Left renal pelvis (tissue), 4 donors: ENCODE results near the gene SPRR2D. TPM values are rescaled to one million over a fixed set of nuclear protein-coding genes. Genes with fewer than 3 reads are reported as not detected.
"Not testable (repeated sequence)": the region's sequence is repeated elsewhere in the genome, so short reads cannot be mapped to it uniquely, and the experiment has no call there.

ENCODE experiments used
- DNase-seq, 4 donors: peaks; one replicate each; pipeline ENCODE4 v3.0.0-alpha.2; 2013; ENCODE audit warnings: low read depth in 4 of 4, low spot score in 3 of 4
- polyA plus RNA-seq, 4 donors: library from polyadenylated mRNA; unstranded; fragments of 120-200 nt; gene quantifications; one replicate each; pipeline ENCODE4 v1.2.1, GENCODE V29; 2013; ENCODE audit not compliant: insufficient read length in 4 of 4

The SPRR2D gene
- polyA plus RNA-seq: under 1 TPM in 1 of 4 donors, not detected in 3; 0.63 TPM

DNA sequence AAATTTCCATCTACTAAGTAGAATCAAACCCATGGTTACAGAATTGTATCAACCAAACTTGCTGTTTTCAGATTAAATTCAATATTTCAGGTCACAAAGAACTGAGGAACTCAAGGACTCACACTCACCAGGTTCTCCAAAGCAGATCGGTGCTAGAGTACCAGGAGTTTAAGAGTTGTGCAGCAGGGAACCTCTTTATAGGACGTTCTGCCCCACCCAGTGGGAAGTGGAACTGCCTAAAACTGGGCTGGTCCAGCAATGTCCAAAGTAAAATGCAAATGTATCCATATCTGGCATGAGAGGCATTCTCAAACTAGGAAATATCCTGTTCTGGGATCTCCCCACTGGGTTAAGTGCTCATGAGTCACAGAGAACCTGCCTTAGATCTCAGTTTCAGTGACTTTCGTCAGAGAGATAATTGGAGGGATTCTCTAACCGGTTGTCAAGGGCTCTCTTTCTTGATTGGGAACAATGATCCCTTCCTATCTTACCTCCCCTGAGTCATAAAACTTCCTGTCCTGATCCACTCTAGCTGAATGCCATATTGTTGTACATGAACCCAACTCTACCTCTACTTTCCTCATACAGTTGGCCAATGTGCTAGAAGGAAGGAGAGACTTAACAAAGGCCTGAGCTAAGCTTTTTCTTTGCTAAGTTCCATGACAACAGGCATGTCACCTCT, at the start of gene SPRR2D:
TSS of gene SPRR2D (minus strand) at position 171 of the 682 bp plus-strand sequence. CDS start 774 bp downstream, outside the sequence.
- DNase-seq: no peak

DNA sequence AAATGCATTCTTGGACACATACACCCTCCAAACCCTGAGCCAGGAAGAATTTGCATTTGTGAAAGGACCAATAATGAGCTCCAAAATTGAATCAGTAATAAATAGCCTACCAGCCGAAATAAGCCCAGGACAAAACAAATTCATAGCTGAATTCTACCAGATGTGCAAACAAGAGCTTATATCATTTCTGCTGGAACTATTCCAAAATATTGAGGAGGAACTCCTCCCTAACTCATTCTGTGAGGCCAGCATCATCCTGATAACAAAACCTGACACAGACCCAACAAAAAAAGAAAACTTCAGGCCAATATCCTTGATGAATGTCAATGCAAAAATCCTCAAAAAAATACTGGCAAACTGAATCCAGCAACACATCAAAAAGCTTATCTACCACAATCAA, 46.7 kb upstream of the SPRR2D start:
- DNase-seq: no peak

DNA sequence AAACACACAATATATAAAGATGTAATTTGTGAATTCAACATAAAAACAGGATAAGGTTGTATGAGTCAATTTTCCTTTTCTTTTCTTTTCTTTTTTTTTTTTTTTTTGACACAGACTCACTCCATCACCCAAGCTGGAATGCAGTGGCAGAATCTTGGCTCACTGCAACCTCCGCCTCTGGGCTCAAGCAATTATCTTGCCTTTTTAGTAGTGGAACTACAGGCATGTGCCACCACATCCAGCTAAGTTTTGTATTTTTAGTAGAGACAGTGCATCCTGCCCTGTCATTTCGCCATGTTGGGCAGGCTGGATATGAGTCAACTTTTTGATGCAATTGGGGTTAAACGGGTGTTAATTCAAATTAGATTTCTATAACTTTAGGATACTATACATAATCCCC, 40.8 kb upstream of the SPRR2D start:
- no peak for DNase-seq

DNA sequence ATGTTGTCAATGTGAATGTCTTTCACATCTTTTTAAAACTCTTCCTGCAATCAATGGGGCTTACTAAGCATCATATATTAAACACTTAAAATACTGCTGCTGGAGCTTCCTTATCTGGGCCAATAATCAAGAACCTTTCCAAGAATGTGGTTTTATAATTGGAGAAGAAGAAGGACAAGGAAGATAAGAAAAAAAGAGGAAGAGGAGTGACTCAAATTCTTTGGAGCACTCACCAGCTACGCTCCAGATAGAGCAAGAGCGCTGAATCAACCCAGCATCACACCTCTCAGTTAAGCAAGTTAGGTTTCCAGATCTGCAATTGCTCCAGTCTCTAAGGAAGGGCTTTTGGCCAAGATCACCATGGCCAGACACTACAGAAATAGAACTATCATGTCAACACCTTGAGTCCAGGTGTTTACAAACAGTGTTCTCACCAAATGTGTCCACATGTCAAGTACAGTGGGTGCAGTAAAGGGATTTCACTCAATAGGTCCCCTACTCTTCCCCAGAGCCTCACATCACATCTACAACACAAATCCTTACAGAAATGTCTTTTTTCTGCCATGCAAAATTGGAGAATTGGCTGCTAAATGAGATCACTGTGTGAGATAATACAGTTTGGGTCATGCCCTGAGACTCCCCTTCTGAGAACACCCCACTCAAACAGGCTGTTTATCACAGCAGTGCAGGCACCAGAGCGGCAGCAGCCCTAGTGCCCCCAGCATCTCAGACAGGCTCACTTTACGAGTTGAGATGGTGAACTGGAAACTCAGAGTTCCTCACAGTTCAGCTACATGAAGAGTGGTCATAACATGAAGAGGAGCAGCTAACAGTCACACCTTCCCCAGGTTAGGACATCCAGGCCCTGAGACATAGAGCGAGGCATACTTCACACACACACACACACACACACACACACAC, 32.1 kb upstream of the SPRR2D start:
- DNase-seq: no peak

DNA sequence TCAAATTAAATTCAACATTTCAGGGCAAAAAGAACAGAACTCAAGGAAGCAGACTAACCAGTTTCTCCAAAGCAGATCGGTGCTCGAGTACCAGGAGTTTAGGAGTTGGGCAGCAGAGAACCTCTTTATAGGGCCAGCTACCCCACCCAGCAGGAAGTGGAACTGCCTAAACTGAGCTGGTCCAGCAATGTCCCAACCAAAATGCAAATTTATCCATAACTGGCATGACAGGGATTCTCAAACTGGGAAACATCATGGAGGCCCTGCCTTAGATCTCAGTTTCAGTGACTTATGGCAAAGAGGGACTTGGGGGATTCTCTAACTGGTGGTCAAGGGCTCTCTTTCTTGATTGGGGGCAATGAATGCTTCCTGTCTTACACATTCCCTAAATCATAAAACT, 30.6 kb upstream of the SPRR2D start, which contains the start of gene SPRR2B:
TSS of gene SPRR2B (minus strand) at position 101 of the 400 bp plus-strand sequence. CDS start 772 bp downstream, outside the sequence.
- no peak for DNase-seq

DNA sequence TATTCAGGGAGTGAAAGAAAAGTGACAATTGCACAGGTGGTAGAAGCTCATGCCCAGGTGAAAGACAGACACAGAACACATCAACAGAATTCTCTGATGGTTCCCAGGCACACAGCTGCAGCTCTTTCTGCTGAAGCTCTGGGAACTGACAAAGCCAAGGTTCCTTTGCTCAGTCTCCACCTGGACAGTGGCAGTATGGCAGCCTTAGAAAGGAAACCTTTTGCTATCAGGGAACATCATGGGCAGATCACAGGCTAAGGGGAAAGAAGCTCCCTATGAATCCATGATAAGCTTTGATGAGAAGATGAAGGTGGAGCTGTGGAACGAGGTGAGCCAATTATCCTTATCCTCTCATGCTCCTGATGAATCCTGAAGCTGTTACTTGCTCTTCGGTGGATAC, 29.3 kb upstream of the SPRR2D start:
- DNase-seq: no peak

DNA sequence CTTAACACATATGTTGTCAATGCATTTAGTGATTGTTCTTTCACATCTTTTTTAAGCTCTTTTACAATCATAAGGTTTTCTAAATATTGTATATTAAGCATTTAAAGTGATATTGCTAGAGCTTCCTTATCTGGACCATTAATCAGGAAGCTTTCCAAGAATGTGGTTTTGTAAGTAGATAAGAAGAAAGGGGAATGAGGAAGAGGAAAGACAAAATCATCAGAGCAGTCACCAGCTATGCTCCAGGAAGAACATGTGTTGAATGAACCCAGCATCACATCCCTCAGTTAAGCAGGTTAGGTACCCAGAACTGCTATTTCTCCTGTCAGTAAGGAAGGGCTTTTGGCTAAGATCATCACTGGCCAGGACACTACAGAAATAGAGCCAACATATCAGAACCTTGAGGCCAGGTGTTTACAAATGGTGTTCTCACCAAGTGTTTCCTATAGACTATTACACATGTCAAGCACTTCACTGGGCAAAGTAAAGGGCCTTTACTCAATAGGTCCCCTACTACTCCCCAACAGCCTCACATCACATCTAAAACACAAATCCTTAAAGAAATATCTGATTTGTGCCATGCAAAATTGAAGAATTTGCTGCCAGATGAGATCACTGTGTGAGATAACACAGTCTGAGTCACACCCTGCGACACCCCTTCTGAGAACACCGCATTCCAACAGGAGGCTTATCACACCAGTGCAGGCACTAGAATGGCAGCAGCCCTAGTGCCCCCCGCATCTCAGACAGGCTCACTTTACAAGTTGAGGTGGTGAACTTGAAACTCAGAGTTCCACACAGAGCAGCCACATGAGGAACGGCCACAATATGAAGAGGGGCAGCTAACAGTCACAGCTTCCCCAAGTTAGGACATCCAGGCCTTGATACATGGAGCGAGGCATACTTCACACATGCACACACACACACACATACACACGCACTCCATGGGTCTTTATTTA, 18.2 kb upstream of the SPRR2D start:
- DNase-seq: no peak

DNA sequence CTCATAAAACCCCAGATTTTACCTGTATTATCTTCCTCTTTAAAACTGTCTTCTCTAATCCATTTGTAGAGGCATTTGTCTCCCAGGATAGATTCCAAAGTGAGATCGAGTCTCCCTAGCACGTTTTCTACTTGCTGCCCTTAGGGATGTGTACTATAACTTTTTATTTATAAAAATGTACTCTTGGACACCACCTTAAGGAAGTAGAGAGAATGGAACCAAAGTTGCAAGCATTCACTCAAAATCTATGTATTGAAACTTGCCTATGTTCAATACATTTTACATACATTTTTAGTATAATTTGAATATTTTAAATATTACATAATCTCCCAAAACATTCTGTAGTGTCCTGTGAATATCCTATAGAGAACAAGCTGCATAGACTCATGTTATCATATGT, 17.2 kb upstream of the SPRR2D start:
- DNase-seq: no peak

DNA sequence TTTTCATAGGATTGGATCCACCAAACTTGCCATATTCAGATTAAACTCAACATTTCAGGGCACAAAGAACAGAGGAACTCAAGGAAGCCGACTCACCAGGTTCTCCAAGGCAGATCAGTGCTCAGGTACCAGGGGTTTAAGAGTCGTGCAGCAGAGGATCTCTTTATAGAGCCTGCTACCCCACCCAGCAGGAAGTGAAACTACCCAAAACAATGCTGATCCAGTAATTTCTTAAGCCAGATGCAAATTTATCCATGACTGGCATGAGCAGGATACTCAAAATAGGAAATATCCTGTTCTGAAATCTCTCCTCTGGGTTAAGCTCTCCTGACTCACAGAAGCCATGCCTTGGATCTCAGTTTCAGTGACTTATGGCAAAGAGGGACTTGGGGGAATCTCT, 16.5 kb upstream of the SPRR2D start, which contains the start of gene SPRR2A:
TSS of gene SPRR2A (minus strand) at position 138 of the 400 bp plus-strand sequence. CDS start 777 bp downstream, outside the sequence.
- no peak for DNase-seq

DNA sequence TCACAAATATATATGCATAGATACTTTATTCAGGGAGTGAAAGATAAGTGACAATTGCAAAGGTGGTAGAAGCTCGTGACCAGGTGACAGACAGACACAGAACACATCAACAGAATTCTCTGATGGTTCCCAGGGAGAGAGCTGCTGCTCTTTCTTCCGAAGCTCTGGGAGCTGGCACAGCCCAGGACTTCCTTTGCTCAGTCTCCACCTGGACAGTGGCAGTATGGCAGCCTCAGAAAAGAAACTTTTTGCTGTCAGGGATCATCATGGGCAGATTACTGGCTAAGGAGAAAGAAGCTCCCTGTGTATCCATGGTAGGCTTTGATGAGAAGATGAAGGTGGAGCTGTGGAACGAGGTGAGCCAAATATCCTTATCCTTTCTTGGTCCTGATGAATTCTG, 15.2 kb upstream of the SPRR2D start:
- DNase-seq: not testable (repeated sequence)

DNA sequence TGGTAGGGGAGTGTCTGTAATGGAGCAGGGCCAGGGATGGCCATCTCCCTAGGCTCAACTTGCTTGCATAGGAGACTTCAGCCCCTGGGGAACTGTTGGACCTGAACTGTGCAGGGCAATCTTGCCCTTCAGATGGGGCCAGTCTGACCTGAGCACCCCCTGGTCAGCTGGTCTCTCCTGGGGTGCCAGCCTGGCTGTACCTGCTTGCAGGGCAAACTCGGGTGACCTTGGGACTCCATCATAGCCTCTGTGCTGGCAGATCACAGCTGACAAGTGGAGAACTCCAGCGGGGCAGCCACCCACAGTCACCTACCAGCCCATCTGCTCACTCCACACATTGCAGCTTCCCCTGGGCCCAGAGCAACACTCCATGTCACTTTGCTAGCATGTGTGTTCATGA, 8.3 kb upstream of the SPRR2D start:
- no peak for DNase-seq

DNA sequence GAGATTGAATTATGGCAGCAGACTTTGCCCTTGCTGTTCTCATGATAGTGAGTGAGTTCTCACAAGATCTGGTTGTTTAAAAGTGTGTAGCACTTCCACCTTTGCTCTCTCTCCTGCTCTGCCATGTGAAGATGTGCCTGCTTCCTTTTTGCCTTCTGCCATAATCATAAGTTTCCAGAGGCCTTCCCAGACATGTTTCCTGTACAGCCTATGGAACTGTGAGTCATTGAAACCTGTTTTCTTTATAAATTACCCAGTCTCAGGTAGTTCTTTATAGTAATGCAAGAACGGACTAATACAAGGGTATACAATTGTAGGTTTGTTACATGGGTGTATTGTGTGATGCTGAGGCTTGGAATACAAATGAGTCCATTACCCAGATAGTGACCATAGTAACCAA, 5.7 kb downstream of the SPRR2D start:
- DNase-seq: no peak

DNA sequence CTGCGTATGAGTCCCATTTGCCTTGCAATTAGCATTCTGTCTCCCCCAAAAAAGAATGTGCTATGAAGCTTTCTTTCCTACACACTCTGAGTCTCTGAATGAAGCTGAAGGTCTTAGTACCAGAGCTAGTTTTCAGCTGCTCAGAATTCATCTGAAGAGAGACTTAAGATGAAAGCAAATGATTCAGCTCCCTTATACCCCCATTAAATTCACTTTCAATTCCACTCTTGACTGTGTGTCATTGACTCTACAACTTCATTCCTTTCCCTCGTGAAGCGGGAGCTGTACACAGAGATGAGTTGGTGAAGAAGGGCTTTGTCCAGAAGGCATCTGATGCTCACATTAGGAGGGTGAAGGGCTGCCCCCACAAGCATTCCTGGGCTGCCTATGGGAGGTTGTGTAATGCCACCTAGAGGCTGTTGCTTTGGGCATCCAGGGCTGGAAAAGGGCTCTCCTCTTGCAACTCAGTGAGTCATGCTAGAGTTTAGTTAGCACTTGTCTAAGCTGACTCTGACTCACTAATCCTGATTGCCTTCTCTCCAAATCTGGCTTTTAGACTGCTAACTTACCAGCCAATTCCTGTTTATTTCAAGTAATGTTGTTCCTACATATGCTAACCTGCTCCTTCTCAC, 8.1 kb downstream of the SPRR2D start:
- peak in 2 of 4 donors; percentile 1 to 5 for DNase-seq

DNA sequence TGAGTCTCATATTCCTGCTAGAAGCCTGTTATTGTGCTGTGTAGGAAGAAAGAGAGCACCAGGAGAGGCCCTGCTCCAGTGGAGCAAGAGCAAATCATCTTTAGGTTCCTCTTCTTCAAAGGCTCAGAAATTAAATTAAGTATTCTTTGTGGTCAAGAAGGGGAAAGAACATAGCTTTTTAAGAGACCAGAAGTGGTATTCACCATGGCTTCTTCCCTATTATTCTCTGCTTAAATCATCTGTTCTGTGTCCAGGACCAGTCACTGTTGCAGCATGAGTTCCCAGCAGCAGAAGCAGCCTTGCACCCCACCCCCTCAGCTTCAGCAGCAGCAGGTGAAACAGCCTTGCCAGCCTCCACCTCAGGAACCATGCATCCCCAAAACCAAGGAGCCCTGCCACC, 8.8 kb downstream of the SPRR2D start:
- DNase-seq: no peak

DNA sequence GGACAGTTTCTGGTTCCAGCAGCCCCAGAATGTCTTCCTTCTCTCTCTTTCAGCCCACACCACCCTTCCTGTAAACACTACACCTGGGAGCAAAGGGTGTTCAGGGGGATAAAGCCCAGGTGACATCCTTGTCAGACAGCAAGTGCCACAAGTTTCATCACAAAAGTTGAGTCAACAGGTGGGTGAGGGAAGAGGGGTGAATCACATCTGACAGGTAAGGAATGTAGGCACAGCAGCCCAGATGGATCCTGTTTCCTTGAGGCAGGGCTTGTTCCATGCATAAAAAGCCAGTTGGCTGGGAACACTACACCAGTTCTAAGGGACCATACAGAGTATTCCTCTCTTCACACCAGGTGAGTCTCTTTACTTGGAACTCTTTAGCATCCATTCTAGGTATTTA, 10.0 kb downstream of the SPRR2D start, which contains the start of gene SPRR1B:
TSS of gene SPRR1B (plus strand) at position 309 of the 400 bp plus-strand sequence. CDS start 1,143 bp downstream, outside the sequence.
- no peak for DNase-seq

DNA sequence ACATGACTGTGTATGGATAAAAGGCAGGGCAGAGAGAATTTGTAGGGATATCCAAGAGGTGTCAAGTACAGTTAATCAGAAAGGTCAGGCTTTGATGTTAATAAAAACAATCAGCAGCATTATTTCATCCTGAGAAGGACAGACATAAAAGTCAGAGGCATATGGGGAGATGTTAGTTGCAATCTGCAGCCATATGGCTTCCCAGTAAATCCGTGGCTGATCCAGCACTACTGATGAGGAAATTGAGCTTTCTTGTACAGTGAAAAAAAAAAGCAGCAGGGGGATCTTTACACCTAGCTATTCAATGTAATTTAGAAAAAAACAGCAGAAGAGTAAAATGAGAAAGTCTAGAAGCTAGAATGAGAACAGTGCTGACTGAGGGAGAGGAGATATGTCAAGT, 12.2 kb downstream of the SPRR2D start:
- DNase-seq: no peak

DNA sequence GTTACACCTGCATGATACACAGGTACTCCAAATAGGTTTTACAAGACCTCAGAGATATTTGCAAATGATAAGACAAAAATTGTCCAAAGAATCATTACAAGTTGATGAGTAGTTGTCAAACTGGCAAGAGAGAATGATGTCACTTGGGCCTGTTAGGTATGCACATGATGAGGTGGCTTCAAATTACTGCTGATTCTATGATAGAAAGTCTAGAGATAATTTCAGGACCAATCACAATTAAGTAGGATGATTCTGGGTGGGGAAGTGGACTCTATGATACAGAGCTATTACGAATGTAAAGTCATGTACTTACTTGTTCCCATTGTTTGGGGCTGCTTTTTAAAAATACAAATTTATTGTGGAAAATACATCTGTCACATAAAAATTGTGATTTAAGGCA, 15.1 kb downstream of the SPRR2D start:
- DNase-seq: no peak

DNA sequence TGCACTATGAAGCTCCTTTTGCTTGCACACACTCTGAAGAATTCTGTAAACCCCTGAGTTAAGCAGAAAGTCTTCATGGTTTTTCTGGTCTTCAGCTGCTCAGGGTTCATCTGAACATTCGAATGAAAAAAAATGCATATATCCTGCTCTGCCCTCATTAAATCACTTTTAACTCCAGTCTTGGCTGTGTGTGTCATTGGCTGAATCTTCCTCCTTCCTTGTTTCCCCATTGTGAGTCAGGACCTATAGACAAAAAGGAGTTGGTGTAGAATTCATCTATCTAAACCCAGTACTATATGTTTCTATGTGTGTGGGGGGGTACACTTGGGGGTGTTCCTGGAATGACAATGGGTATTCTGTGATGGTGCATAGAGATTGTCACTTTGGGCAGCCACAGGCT, 16.5 kb downstream of the SPRR2D start:
- no peak for DNase-seq

DNA sequence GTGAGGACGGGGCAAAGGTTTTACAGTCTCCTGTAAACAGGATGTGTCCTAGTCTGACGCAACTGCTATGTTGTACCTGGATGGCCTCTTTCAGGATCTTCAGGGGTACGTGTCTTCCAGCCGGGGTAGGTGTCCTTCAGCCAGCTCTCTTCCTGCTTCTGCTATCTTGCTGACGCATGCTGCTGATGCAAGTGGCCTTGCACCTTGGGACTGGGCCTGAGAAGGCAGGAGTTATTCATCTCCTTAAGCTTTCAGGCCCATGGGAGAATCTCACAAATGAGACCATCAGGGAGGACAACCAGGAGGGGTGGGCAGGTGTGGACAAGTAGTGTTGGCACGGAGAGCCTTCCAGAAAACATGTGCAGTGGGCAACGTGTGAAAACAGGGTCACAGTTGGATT, 17.8 kb downstream of the SPRR2D start:
- no peak for DNase-seq

DNA sequence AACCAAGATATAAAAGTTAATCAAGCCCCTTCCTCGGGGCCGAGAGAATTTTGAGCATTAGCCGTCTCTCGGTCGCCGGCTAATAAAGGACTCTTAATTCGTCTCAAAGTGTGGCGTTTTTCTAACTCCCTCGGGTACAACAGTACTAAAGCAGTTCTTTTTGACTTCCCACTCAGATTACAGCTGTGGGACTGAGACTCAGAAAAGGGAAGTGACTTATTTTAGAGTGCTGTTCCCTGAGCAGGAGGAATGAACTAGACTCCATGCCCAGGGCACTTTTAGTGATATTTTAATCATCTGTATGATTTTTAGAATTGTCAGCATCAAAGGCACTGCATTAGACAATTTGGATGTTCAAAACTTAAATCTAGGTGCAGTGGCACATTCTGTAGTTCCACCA, 18.6 kb downstream of the SPRR2D start:
- not testable (repeated sequence) for DNase-seq
